NOMO-1 treated with dmso at 0.1 percent for 144 hours (cell line): ENCODE measurements around the gene SLC12A6.
A peak's percentile ranks its signal among the peaks of the same experiment; 100 is the strongest.
"Not testable (repeated sequence)": the region's sequence is repeated elsewhere in the genome, so short reads cannot be mapped to it uniquely, and the experiment has no call there.

Source experiments
- DNase-seq: peaks from one replicate; lab custom pipeline; 2025; ENCODE audit not compliant: unreplicated experiment; lab: John Stamatoyannopoulos, UW

Gene SLC12A6

GRCh38 chr15:34358367-34358766 lies 20.8 kb upstream of the SLC12A6 start:
- no peak for DNase-seq

GRCh38 chr15:34357653-34358052 lies 20.1 kb upstream of the SLC12A6 start:
- DNase-seq = no peak

GRCh38 chr15:34355241-34355640 lies 17.7 kb upstream of the SLC12A6 start:
- no peak for DNase-seq

- DNase-seq = no peak
Observed at GRCh38 chr15:34354286-34354685, 16.7 kb upstream of the SLC12A6 start.

- DNase-seq = no peak
Observed at GRCh38 chr15:34353627-34354026, 16.0 kb upstream of the SLC12A6 start.

- not testable (repeated sequence) for DNase-seq
Observed at GRCh38 chr15:34352996-34353395, 15.4 kb upstream of the SLC12A6 start.

GRCh38 chr15:34349769-34350168 lies 12.2 kb upstream of the SLC12A6 start:
- no peak for DNase-seq

- no peak for DNase-seq
Observed at GRCh38 chr15:34348735-34349300, 11.2 kb upstream of the SLC12A6 start.

GRCh38 chr15:34347951-34348638 lies 10.5 kb upstream of the SLC12A6 start:
- DNase-seq = no peak

GRCh38 chr15:34342737-34343575 lies 5.4 kb upstream of the SLC12A6 start, which contains the start of the genes NOP10 and NUTM1:
NOP10 (minus strand) TSS chr15:34343136; CDS start chr15:34343073, 63 bp downstream.
NUTM1 (plus strand) TSS chr15:34343315; CDS start chr15:34343697, 382 bp downstream.
- DNase-seq = peak; percentile 80

- DNase-seq = not testable (repeated sequence)
Observed at GRCh38 chr15:34342213-34342736, 4.7 kb upstream of the SLC12A6 start.

GRCh38 chr15:34341381-34342212 lies 4.0 kb upstream of the SLC12A6 start:
- DNase-seq = no peak

- DNase-seq = no peak
Observed at GRCh38 chr15:34339946-34340345, 2.4 kb upstream of the SLC12A6 start.

GRCh38 chr15:34338347-34338746 lies 766 bp upstream of the SLC12A6 start:
- no peak for DNase-seq

- DNase-seq = no peak
Observed at GRCh38 chr15:34336991-34337556, 507 bp downstream of the SLC12A6 start.

GRCh38 chr15:34336231-34336990 lies 1.2 kb downstream of the SLC12A6 start:
- no peak for DNase-seq

- DNase-seq = peak; percentile 7
Observed at GRCh38 chr15:34335176-34336032, 2.2 kb downstream of the SLC12A6 start.

GRCh38 chr15:34334672-34335071 lies 2.9 kb downstream of the SLC12A6 start:
- no peak for DNase-seq
